ENCODE measurements around the gene THSD4.

GRCh38 chr15:71396536-71397125 lies 281.4 kb downstream of the THSD4 start:
- TF ChIP-seq CTCF (IDR thresholded peaks at IDR 0.05; ENCODE audit: low read length) = no peak
- TF ChIP-seq EZH2 (optimal IDR thresholded peaks at IDR 0.05; ENCODE audit: low read depth, low read length) = no peak
- no peak for TF ChIP-seq EZH2phosphoT487 (IDR thresholded peaks at IDR 0.05; ENCODE audit: low read length)

All from MM.1S (cell line).